IPS-18c (cell line): ENCODE data around the gene ITSN2.
"Not testable (repeated sequence)": the region's sequence is repeated elsewhere in the genome, so short reads cannot be mapped to it uniquely, and the experiment has no call there.

ENCODE experiments used
- H3K4me3 ChIP-seq: 2 replicates; pipeline ENCODE4 v1.7.0; 2013; ENCODE audit warnings: low read depth, mild to moderate bottlenecking, low read length, moderate library complexity; ENCODE audit not compliant: insufficient read depth
- H3K9me3 ChIP-seq: one replicate; pipeline ENCODE4 v1.6.1; 2013; ENCODE audit warnings: mild to moderate bottlenecking, low read length, moderate library complexity; ENCODE audit not compliant: control insufficient read depth, insufficient read depth

The ITSN2 gene

DNA sequence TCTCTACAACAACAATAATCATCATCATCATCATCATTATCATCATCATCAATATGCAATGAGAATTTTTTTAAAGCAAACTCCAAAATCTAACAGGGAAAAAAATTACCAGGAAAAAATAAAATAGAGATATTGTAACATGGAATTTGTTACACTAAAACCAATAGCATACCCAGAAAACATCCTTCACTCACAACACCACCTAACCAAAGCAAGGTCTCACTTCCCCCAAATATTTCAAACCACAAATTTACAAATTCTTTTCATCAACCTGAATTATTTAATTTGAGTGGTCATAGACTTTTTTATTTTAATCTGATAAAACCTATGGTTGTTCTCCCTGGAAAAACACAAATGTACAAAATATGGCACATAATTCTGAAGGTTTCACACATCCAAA, 11.2 kb downstream of the ITSN2 start:
- Histone ChIP-seq H3K9me3 (no peaks in the 10 kb centered on the region), H3K4me3 (no peak overlapping the region)

DNA sequence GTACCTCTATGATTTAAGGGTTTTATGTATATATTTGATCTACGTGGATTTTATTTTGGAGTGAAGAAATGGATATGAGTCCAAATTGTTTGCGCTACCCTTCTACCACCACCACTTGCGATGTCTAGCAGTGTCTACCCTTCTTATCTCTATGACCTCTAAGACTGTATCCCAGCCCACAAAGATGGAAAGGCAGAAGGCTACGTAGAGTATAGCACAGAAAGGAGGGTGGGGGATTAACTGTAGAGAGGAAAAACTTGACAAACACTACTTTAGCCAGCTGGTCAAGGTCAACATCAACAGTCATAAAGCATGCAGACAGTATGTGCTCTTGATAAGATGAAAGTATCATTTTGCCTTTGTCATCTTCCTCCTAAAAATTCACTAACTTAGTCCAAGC, 14.4 kb downstream of the ITSN2 start:
- no peaks in the 10 kb centered on the region for H3K9me3 ChIP-seq
- no peak overlapping the region for H3K4me3 ChIP-seq

DNA sequence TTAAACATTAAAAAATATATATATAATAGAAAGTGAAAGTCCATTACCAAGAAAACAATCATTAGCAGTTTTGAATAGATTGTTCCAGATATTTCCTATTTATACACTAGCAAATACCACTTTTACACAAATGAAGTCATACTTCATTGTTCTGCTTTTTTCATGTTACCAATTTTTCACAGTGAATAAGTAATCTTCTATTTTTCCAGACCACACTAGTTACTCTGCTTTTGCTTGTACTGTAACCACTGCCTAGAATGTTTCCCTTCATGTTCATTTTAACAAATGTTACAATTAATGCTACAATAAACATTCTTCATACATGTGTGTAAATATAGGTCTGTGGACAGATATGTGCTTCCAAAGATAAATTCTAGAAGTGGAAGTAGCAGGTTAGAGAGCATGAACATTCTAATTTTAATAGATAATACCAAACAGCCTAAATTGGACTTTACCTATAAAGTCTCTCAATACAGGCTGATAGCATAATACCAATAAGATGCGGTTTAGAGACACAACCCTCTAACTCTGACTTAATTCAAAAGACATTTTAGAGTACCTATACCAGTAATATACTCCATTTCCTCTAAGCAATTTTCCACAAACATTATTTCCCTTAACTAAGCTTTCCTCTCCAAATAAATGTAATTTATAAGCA, 17.0 kb downstream of the ITSN2 start:
- Histone ChIP-seq H3K4me3 (no peak overlapping the region), H3K9me3 (no peaks in the 10 kb centered on the region)

DNA sequence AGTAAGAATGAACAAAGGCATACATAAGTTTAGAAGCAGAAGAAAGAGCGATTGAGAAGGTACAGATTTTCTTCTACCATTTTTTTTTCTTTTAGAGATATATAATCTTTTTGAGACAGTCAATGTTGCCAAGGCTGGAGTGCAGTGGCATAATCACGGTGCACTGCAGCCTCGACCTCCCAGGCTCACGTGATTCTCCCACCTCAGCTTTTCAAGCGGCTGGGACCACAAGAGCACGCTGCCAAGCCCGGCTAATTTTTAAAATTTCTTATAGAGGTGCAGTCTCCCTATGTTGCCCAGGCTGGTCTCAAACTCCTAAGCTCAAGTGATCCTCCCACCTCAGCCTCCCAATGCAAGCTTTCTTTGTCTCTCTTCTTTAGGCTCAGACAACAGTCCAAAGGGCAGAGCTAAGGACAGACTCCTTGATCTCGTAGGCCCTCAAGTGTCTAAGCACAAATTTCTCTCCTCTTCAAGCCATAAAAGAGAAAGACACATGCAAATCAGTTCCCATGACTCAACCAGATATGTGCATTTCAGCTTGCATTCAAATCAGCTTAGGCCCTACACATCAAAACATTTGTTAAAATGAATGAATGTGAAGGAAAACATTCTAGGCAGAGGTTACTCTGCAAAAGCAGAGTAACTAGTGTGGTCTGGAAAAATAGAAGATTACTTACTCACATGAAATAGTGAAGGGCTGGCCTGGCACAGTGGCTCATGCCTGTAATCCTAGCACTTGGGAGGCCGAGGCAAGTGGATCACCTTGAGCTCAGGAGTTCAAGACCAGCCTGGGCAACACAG, 18.0 kb downstream of the ITSN2 start:
- Histone ChIP-seq H3K4me3 (no peak overlapping the region), H3K9me3 (no peaks in the 10 kb centered on the region)

DNA sequence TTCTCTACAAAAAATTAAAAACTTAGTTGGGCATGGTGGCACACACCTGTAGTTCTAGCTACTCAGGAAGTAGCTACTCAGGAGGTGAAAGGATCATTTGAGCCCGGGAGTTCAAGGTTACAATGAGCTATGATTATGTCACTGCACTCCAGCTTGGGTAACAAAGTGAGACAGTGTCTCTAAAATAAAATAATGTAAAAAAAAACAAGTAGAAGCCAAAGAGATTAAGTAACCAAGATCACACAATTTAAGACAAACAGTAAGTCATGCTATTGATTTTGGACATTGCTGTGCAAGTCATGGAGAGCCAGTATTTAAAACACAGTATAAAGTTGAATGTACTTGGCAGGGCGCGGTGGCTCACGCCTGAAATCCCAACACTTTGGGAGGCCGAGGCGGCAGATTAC, 20.5 kb downstream of the ITSN2 start:
- Histone ChIP-seq H3K4me3 (no peak overlapping the region), H3K9me3 (no peaks in the 10 kb centered on the region)

DNA sequence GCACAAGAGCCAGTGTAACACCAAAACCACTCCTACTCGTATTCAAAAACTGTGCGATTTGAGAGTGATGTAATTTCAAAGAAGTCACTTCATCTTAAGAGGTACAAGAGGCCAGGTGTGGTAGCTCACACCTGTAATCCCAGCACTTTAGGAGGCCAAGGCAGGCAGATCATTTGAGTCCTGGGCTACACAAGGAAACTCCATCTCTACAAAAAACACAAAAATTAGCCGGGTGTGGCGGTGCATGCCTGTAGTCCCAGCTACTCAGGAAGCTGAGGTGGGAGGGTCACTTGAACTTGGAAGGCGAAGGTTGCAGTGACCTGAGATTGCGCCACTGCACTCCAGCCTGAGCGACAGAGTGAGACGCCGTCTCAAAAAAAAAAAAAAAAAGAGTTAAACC, 21.2 kb downstream of the ITSN2 start:
- H3K9me3 ChIP-seq, H3K4me3 ChIP-seq: not testable (repeated sequence)

DNA sequence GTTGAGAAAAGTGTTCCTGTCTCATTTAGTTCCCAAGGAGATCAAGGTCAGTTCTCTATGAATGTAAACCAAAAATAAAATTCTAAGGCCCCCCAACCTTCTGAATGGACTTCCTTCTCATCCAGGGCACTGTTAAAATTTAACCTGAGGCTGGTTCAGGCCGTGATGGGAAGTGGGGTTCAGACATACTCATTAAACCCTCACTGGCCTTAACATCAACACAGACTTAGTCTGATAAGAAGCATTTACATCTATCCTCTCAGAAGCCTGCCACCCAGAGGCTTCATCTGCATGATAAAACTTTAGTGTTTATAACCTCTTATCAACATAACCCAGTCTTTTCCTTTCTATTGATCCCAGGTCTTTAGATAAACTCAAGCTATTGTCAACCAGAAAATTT, 22.4 kb downstream of the ITSN2 start:
- H3K4me3 ChIP-seq: no peak overlapping the region
- H3K9me3 ChIP-seq: no peaks in the 10 kb centered on the region

DNA sequence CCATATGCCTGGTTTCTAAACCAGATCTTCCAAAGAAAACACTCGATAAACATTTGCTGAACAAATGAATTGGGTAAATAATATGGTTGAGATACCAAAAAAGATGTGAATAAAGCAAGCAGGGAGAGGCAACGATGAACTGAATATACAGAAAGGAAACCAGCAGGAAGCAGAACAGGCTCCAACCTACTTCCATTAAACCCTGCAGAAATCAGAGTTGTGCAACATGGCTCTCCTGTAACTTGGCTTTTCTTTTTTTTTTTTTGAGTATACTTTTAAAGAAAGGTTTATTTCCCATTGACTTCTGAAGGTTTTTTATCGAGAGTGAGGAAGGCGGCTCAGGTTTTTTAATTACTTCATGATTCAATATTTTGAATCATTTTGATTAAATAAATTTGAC, 23.5 kb downstream of the ITSN2 start:
- H3K4me3 ChIP-seq: no peak overlapping the region
- no peaks in the 10 kb centered on the region for H3K9me3 ChIP-seq

DNA sequence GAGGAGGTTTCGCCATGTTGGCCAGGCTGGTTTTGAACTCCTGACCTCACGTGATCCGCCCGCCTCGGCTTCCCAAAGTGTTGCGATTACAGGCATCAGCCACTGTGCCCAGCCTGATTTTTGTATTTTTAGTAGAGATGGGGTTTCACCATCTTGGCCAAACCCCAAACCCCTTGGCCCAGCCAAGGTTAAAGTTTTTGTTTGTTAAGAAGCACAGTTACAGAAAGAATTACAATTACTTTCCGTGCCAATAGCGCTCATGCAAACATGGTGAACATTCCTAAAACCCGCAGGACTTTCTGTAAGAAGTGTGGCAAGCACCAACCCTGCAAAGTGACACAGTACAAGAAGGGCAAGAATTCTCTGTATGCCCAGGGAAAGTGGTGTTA, 26.1 kb downstream of the ITSN2 start:
- Histone ChIP-seq H3K4me3 (no peak overlapping the region), H3K9me3 (no peaks in the 10 kb centered on the region)

DNA sequence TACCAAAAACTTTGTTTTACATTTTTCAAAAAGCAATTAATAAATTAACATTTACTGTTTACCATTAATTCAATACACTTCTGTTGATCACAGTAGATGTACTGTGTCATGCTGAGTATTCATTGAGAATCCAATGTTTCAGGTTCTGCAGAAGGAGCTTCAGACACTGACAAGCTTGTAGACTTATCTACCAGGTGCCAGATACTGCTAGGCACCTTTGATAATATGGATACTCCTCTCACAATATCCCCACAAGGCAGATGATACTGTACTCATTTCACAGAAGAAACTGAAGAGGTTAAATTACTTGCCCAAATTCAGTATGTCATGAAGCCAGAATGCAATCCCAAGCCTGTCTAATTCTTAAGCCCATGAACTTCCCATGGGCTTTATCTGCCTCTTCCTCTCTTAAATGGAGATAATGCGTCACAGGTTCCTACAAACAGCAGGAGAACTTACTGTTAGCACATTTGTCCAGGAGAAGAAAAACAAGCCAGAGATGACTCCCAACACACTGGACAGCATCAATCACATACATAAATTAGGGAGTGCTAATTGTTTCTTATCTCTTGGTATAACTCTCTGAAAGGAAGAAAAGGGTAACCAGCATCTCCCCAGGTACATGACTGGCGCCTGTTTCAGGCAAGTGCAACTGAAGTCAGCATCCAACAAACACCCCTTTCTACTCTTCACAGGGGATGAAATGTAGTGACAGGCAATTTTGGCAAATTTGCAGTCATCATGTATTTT, 27.4 kb downstream of the ITSN2 start:
- no peak overlapping the region for H3K4me3 ChIP-seq

DNA sequence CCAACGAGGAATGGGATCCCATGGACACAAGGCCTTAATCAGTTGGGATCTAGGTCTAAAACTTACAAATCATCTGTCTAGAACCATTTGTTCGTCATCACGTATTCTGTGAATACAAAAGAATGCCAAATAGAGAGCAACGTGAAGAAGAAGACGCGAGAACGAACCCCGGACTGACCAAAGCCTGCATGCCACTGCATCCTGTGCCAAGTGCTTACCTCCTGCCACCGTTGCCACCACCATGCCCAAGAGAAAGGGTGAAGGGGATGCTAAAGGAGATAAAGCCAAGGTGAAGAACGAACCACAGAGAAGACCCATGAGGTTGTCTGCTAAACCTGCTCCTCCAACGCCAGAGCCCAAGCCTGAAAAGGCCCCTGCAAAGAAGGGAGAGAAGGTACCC, 30.2 kb downstream of the ITSN2 start:
- Histone ChIP-seq H3K9me3 (no peaks in the 10 kb centered on the region), H3K4me3 (no peak overlapping the region)

More for the DNA sequence above, 27.4 kb downstream of the ITSN2 start:
- no peaks in the 10 kb centered on the region for H3K9me3 ChIP-seq

DNA sequence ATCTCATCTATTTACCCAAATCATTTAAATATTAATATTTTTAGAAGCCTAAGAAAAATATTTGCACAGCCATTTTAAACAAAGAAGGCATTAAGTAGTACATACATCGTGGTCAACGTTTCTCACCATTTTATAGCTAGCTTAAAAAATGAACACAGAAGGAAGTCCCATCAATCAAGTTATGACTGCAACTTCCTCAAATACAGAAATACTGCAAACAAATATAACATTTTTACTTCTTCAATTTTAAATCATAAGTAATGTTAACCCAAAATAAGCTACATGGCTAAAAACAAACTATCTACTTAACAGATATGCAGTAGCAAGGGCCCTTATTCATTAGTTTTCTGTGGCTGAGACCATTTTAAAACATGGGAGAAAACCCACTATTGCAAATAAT, 30.6 kb downstream of the ITSN2 start:
- no peaks in the 10 kb centered on the region for H3K9me3 ChIP-seq
- no peak overlapping the region for H3K4me3 ChIP-seq

DNA sequence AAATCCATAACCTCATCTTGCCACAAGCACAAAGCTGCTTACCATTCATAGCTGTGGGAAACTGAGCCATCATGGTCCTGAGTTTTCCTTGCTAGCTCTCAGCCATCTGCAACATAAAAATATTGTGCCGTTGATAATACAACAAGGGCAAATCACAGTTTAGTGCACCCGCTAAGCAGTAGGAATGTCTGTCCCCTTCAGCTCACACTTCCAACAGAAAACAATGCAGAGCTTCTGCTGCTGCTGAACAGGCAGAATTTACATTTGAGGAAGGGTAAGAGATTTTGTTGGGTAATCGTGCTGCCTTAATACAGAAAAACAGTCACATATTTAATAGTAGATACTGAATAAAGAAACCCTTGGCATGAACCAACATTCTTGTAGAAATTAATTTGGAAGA, 32.3 kb downstream of the ITSN2 start:
- no peaks in the 10 kb centered on the region for H3K9me3 ChIP-seq
- H3K4me3 ChIP-seq: no peak overlapping the region

DNA sequence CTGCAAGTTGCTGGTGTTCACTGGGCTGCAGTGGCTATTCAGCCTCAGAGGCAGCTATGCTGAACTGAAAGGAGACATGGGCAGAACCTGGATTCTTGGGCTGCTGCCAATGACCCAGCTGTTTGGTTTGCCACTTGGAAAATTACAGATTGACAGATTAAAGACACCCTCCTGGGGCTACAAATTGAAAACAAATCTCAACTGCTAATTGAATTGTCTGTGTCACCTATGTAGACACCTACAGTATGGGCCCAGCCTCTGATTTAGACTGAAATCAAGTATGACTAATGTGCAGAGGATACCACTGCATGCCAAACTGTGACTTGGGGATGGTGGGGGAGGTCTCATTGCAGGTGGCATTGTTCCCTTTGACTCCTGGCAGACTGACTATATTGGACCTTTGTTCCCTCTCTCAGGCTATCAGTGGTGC, 42.8 kb downstream of the ITSN2 start:
- no peak overlapping the region for H3K4me3 ChIP-seq

DNA sequence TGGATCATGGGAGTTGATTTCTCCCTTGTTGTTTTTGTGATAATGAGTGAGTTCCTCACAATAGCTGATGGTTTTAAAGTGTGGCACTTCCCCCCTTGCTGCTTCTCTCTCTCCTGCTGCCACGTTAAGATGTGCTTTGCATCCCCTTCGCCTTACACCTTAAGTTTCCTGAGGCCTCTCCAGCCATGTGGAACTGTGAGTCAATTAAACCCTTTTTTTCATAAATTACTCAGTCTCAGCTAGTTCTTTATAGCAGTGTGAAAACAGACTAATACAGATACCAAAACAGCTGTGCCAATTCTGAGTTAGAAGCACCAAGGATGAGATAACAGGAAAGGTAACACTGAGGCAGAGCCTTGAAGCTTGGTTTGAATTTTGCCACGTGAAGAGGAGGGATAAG, 44.7 kb downstream of the ITSN2 start:
- Histone ChIP-seq H3K4me3 (no peak overlapping the region), H3K9me3 (no peaks in the 10 kb centered on the region)

More for the DNA sequence above, 42.8 kb downstream of the ITSN2 start:
- no peaks in the 10 kb centered on the region for H3K9me3 ChIP-seq

DNA sequence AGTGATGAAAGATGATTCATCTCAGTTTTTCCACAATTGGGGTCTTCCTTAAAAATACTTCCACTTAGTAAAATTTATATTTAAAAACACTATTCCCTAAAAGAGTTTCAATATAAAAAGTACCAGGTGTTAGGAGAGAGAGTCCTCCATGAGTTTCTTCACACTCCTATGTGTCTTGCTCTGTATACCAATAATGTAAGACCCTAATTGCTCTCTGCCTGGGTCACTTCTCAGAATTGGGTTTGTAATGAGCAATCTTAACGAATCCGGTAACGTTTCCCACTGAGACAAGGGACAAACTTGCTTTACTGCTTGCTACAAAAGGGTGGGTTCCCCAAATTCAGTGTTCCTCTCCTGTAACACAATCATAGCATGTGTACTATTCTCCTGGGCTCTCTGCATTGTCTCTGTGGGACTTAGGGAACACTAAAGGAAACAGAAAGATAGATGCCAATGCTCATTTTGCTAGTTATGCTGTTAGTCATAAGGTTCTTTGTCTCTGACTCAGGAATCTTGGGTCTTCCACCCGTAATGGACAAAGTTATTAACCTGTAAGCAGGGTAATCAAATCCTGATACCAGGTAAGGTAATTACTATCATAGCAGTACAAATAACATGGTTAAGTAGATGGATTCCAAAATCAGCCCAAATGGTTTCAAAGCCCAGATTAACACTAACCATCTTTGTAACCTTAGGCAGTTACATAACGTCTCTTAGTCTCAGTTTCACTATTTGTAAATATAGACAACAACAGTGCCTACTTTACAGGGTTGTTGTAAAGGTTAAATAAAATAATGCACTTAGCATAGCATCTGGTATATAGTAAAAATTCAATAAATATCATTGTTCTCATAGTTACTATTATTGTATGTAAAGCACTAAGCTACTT, 46.3 kb downstream of the ITSN2 start:
- no peak overlapping the region for H3K4me3 ChIP-seq
- no peaks in the 10 kb centered on the region for H3K9me3 ChIP-seq

DNA sequence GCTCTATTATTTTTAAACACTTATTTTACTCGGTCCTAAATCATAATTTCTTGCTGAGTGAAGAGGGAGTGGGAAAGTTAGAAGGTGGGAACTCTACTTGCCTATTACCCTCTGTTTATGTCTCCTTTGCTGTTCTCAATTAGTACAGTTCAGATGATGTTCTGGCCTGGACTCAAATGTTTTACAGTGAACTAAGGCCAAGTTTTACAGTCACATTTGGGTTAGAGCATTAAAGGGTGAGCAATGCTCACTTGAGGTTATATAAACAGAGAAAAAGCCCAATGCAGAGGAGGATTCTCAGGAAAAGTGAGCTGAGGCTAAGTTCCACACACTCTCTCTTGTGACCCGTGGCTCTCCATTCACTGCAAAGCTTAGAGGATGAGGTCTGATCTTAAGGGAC, 52.4 kb downstream of the ITSN2 start:
- Histone ChIP-seq H3K4me3 (no peak overlapping the region), H3K9me3 (no peaks in the 10 kb centered on the region)
